ENCODE results near the gene SRGAP1.

DNA sequence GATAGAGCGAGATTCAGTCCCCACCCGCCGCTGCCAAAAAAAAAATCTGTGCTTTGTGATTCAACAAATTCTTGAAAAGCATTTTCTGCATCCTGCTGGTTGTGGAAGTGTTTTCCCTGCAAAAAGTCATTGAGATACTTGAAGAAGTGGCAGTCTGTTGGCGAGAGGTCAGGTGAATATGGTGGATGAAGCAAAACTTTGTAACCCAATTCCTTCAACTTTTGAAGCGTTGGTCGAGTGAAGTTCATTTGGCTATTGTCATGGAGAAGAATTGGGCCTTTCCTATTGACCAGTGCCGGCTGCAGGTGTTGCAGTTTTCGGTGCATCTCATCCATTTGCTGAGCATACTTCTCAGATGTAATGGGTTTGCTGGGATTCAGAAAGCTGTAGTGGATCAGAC is 20.9 kb downstream of the SRGAP1 start:
- TF ChIP-seq, protein P1, sequence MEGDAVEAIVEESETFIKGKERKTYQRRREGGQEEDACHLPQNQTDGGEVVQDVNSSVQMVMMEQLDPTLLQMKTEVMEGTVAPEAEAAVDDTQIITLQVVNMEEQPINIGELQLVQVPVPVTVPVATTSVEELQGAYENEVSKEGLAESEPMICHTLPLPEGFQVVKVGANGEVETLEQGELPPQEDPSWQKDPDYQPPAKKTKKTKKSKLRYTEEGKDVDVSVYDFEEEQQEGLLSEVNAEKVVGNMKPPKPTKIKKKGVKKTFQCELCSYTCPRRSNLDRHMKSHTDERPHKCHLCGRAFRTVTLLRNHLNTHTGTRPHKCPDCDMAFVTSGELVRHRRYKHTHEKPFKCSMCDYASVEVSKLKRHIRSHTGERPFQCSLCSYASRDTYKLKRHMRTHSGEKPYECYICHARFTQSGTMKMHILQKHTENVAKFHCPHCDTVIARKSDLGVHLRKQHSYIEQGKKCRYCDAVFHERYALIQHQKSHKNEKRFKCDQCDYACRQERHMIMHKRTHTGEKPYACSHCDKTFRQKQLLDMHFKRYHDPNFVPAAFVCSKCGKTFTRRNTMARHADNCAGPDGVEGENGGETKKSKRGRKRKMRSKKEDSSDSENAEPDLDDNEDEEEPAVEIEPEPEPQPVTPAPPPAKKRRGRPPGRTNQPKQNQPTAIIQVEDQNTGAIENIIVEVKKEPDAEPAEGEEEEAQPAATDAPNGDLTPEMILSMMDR (conservative IDR thresholded peaks at IDR 0.05; ENCODE audit: low read depth, low read length) = no peak
- TF ChIP-seq MXI1 (IDR thresholded peaks at IDR 0.05; ENCODE audit: borderline replicate concordance, low read depth, low read length) = no peak
- TF ChIP-seq POLR2A (IDR thresholded peaks at IDR 0.05; ENCODE audit: low read depth, low read length) = no peak
- no peak for TF ChIP-seq RAD21 (IDR thresholded peaks at IDR 0.05; ENCODE audit: low read length)
- no peak for TF ChIP-seq MAFK (IDR thresholded peaks at IDR 0.05; ENCODE audit: low read depth, low read length)
